HCT116 (cell line): Measurements from ENCODE around the gene TRIM41. TPM values are rescaled to one million over a fixed set of nuclear protein-coding genes. Genes with fewer than 3 reads are reported as not detected.

Experiments
- ATAC-seq: fragments of 200-7000 bp; cut with Tn5 transposase; 2 replicates; pipeline ENCODE4 v1.9.1; 2020; ENCODE audit warnings: mild to moderate bottlenecking, moderate library complexity
- BruUV-seq: library from RNA; stranded (reverse); fragments of 400-500 nt; replicated peaks from 2 replicates; lab custom pipeline; 2021; lab: Mats Ljungman, UMichigan
- CTCF ChIA-PET: fragments of 300-600 bp; sonication (Branson Sonifier 250); formaldehyde crosslinking; loops from one replicate; lab custom pipeline; 2021; ENCODE audit warnings: antibody characterized with exemption; lab: Charles Lee
- POLR2A ChIA-PET: fragments of 300-600, 350-600 bp; sonication (Branson Sonifier 250); formaldehyde crosslinking; loops from one replicate; lab custom pipeline; 2021; ENCODE audit warnings: antibody characterized with exemption; lab: Charles Lee
- RAD21 ChIA-PET, 2 experiments: fragments of 300-600 bp; sonication (Branson Sonifier 250); formaldehyde crosslinking; loops; one replicate each; lab custom pipeline; 2023; ENCODE audit warnings: low total read pairs in 2 of 2; ENCODE audit not compliant: uncharacterized antibody in 2 of 2, unreplicated experiment in 2 of 2, low non-redundant PET in 1 of 2; lab: Charles Lee
- DNase-seq: peaks from one replicate; pipeline ENCODE4 v3.0.0-alpha.2; 2010; ENCODE audit warnings: low read depth, low spot score
- H2AFZ ChIP-seq: fragments of 200-600 bp; shearing (Covaris generic), sonication (generic); 2 replicates; pipeline ENCODE4 v1.6.1; 2017; ENCODE audit warnings: low read depth, mixed run types, mixed read lengths, antibody characterized with exemption, low read length; ENCODE audit not compliant: poor library complexity, severe bottlenecking
- H3K27ac ChIP-seq: 2 replicates; pipeline ENCODE4 v1.5.1; 2012; ENCODE audit warnings: low read depth, low read length
- H3K27me3 ChIP-seq: fragments of 200-600 bp; sonication (generic); 2 replicates; pipeline ENCODE4 v1.6.1; 2016; ENCODE audit warnings: mixed run types, low read length, mixed read lengths; ENCODE audit not compliant: insufficient read depth
- H3K36me3 ChIP-seq, 2 experiments: fragments of 200-500 bp in 1 of 2; fragments of 200-600 bp in 1 of 2; sonication (Bioruptor generic) in 1 of 2; sonication (generic) in 1 of 2; 2 replicates each; pipeline versions ENCODE4 v1.5.1 to v1.6.1; 2014 to 2016; ENCODE audit warnings: low read length in 2 of 2, inconsistent platforms in 1 of 2, mixed read lengths in 1 of 2, mixed run types in 1 of 2; ENCODE audit not compliant: insufficient read depth in 2 of 2, control insufficient read depth in 1 of 2
- H3K4me1 ChIP-seq, 2 experiments: fragments of 200-600 bp in 1 of 2; sonication (generic) in 1 of 2; 2 replicates each; pipeline versions ENCODE4 v1.5.1 to v1.6.1; 2012 to 2017; ENCODE audit warnings: low read length in 2 of 2, inconsistent platforms in 1 of 2, mild to moderate bottlenecking in 1 of 2, mixed read lengths in 1 of 2, mixed run types in 1 of 2, moderate library complexity in 1 of 2; ENCODE audit not compliant: insufficient read depth in 2 of 2, control insufficient read depth in 1 of 2
- H3K4me2 ChIP-seq: fragments of 200-600 bp; sonication (generic); 2 replicates; pipeline ENCODE4 v1.6.1; 2017; ENCODE audit warnings: mixed run types, low read length, mixed read lengths
- H3K4me3 ChIP-seq, 2 experiments: fragments of 200-600 bp in 1 of 2; sonication (generic) in 1 of 2; replicated peaks in 1 of 2; 2 replicates each; pipeline ENCODE4 v1.5.1; 2011 to 2016; ENCODE audit warnings: low read length in 2 of 2, control low read depth in 1 of 2, low read depth in 1 of 2, mild to moderate bottlenecking in 1 of 2, mixed read lengths in 1 of 2, mixed run types in 1 of 2
- H3K79me2 ChIP-seq: fragments of 200-600 bp; sonication (generic); 2 replicates; pipeline ENCODE4 v1.6.1; 2017; ENCODE audit warnings: mild to moderate bottlenecking, mixed run types, low read length, moderate library complexity, mixed read lengths; ENCODE audit not compliant: insufficient read depth
- H3K9ac ChIP-seq: fragments of 200-600 bp; sonication (generic); 2 replicates; pipeline ENCODE4 v1.6.1; 2016; ENCODE audit warnings: low read length, mixed read lengths
- H3K9me2 ChIP-seq: fragments of 200-600 bp; sonication (generic), shearing (Covaris generic); 2 replicates; pipeline ENCODE4 v1.6.1; 2017; ENCODE audit warnings: mixed run types, mild to moderate bottlenecking, moderate library complexity; ENCODE audit not compliant: insufficient read depth
- H3K9me3 ChIP-seq, 2 experiments: fragments of 200-500 bp in 1 of 2; fragments of 200-600 bp in 1 of 2; sonication (Bioruptor generic) in 1 of 2; sonication (generic) in 1 of 2; 2 replicates each; pipeline ENCODE4 v1.6.1; 2014 to 2017; ENCODE audit warnings: low read length in 2 of 2, mixed read lengths in 2 of 2, inconsistent platforms in 1 of 2, low read depth in 1 of 2, mild to moderate bottlenecking in 1 of 2, mixed run types in 1 of 2, moderate library complexity in 1 of 2; ENCODE audit not compliant: control insufficient read depth in 1 of 2, insufficient read depth in 1 of 2
- H4K20me1 ChIP-seq: fragments of 200-600 bp; sonication (generic), shearing (Covaris generic); 2 replicates; pipeline ENCODE4 v1.6.1; 2017; ENCODE audit warnings: mixed run types, mild to moderate bottlenecking, moderate library complexity; ENCODE audit not compliant: insufficient read depth
- ATF3 ChIP-seq: IDR thresholded peaks from 2 replicates; pipeline ENCODE4 v1.6.1; 2012
- CTCF ChIP-seq, 3 experiments: fragments of 200-600 bp in 1 of 3; sonication (generic) in 1 of 3; IDR thresholded peaks in 2 of 3; conservative IDR thresholded peaks in 1 of 3; 2 replicates each; pipeline ENCODE4 v1.5.1; 2012 to 2017; ENCODE audit warnings: low read depth in 2 of 3, low read length in 2 of 3, antibody characterized with exemption in 1 of 3, borderline replicate concordance in 1 of 3, control low read depth in 1 of 3, mild to moderate bottlenecking in 1 of 3, mixed read lengths in 1 of 3, mixed run types in 1 of 3, moderate library complexity in 1 of 3; ENCODE audit not compliant: insufficient read depth in 1 of 3
- EZH2phosphoT487 ChIP-seq: fragments of 200-600 bp; IDR thresholded peaks from 2 replicates; pipeline ENCODE4 v1.6.1; 2018; ENCODE audit warnings: antibody characterized with exemption, borderline replicate concordance
- FOSL1 ChIP-seq: IDR thresholded peaks from 2 replicates; pipeline ENCODE4 v1.6.1; 2012; ENCODE audit warnings: low read depth
- POLR2AphosphoS5 ChIP-seq: IDR thresholded peaks from 2 replicates; pipeline ENCODE4 v1.6.1; 2011; ENCODE audit warnings: mild to moderate bottlenecking, low read depth, low read length, moderate library complexity
- RAD21 ChIP-seq: IDR thresholded peaks from 2 replicates; pipeline ENCODE4 v1.6.1; 2012; ENCODE audit warnings: low read depth, mild to moderate bottlenecking
- REST ChIP-seq: IDR thresholded peaks from 2 replicates; pipeline ENCODE4 v1.6.1; 2012; ENCODE audit warnings: low read depth
- SIN3A ChIP-seq: IDR thresholded peaks from 2 replicates; pipeline ENCODE4 v1.6.1; 2012; ENCODE audit warnings: low read depth
- SP1 ChIP-seq: IDR thresholded peaks from 2 replicates; pipeline ENCODE4 v1.6.1; 2012; ENCODE audit warnings: low read depth
- YY1 ChIP-seq: IDR thresholded peaks from 2 replicates; pipeline ENCODE4 v1.6.1; 2011; ENCODE audit warnings: low read length, low read depth, moderate library complexity, mild to moderate bottlenecking; ENCODE audit not compliant: insufficient replicate concordance; ENCODE audit errors: extremely low read depth
- ZBTB33 ChIP-seq: IDR thresholded peaks from 2 replicates; pipeline ENCODE4 v1.6.1; 2011; ENCODE audit warnings: mild to moderate bottlenecking, low read length, moderate library complexity; ENCODE audit not compliant: insufficient replicate concordance; ENCODE audit errors: extremely low read depth
- ZFX ChIP-seq: fragments of 450-650 bp; IDR thresholded peaks from 2 replicates; pipeline ENCODE4 v1.6.1; 2017
- ZNF274 ChIP-seq: fragments of 200-500 bp; sonication (Bioruptor generic); IDR thresholded peaks from 2 replicates; pipeline ENCODE4 v1.6.1; 2014; ENCODE audit warnings: mild to moderate bottlenecking, low read depth, low read length, inconsistent platforms
- intact Hi-C: fragments of 100-400 bp; cut with micrococcal nuclease; formaldehyde crosslinking; loops from 2 replicates; pipeline ENCODE4 v1.10.0; 2022
- total RNA-seq: library from RNA; stranded (reverse); gene quantifications from one replicate; pipeline ENCODE4 v1.2.1, GENCODE V29; 2021; ENCODE audit not compliant: unreplicated experiment
- TF ChIP-seq, protein P1 (sequence below): IDR thresholded peaks from 2 replicates; pipeline ENCODE4 v1.6.1; 2012

The TRIM41 gene
- total RNA-seq, 1 experiment from 2014 or later: 51.8 TPM

GRCh38 chr5:181255836-181256578, 32.9 kb downstream of the TRIM41 start:
- Histone ChIP-seq H3K4me3 (no peak overlapping the region), H3K4me1 (peaks cover 10 to 15% of the 10 kb centered on the region in 2 experiments; a peak in 3 of 4 replicates), H3K27ac (no peak overlapping the region), H3K9me2 (no peaks in the 10 kb centered on the region), H3K27me3 (no peaks in the 10 kb centered on the region), H3K9ac (no peak overlapping the region), H3K4me2 (no peak overlapping the region), H3K9me3 (no peaks in the 10 kb centered on the region), H2AFZ (no peak overlapping the region), H4K20me1 (peaks cover 18% of the 10 kb centered on the region; the same call in 1 of the 2 replicates), H3K79me2 (peaks cover 96% of the 10 kb centered on the region), H3K36me3 (peaks cover 23 to 32% of the 10 kb centered on the region in 2 experiments)
- DNase-seq (no peak), ATAC-seq (no peak)
- no TSS peak for BruUV-seq
- intact Hi-C loops: loop anchor here (5.0 kb wide), 1 partner anchor 74 kb away; no protein-coding TSS in a partner anchor
- ChIA-PET CTCF (no interaction called here), RAD21 (no interaction called here), POLR2A (interaction anchor here (1.1 to 1.3 kb wide), 2 partner anchors 10 to 12 kb away, joined by 3 to 5 read pairs; partner anchors contain the start of gene RACK1)
- no peak for TF ChIP-seq FOSL1
- no peak for TF ChIP-seq ZNF274
- no peak for TF ChIP-seq RAD21
- TF ChIP-seq ZFX: no peak
- no peak for TF ChIP-seq ATF3
- no peak for TF ChIP-seq REST
- no peak for TF ChIP-seq SP1
- TF ChIP-seq SIN3A: no peak
- TF ChIP-seq, protein P1, sequence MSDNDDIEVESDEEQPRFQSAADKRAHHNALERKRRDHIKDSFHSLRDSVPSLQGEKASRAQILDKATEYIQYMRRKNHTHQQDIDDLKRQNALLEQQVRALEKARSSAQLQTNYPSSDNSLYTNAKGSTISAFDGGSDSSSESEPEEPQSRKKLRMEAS: no peak
- no peak for TF ChIP-seq CTCF (IDR thresholded peaks at IDR 0.05 in 2 of 3, conservative IDR thresholded peaks at IDR 0.05 in 1 of 3; ENCODE audit: borderline replicate concordance in 1 of 3, insufficient read depth in 1 of 3, low read depth in 2 of 3, low read length in 2 of 3)
- TF ChIP-seq ZBTB33: no peak
- no peak for TF ChIP-seq POLR2AphosphoS5
- no peak for TF ChIP-seq EZH2phosphoT487
- TF ChIP-seq YY1: no peak
